SK-N-DZ (cell line): Measurements from ENCODE around the gene CDK5RAP1. TPM values are rescaled to one million over a fixed set of nuclear protein-coding genes. Genes with fewer than 3 reads are reported as not detected.
A peak's percentile ranks its signal among the peaks of the same experiment; 100 is the strongest.
"Not testable (repeated sequence)": the region's sequence is repeated elsewhere in the genome, so short reads cannot be mapped to it uniquely, and the experiment has no call there.

Experiments
- DNase-seq: peaks from one replicate; pipeline ENCODE4 v3.0.0-alpha.2; 2015; ENCODE audit warnings: low spot score
- polyA plus RNA-seq, 2 experiments: library from polyadenylated mRNA; depleted of rRNA; stranded (reverse); fragments of >200 nt; gene quantifications; 2 replicates each; pipeline ENCODE4 v1.2.3, GENCODE V29; 2014

Gene CDK5RAP1, protein sequence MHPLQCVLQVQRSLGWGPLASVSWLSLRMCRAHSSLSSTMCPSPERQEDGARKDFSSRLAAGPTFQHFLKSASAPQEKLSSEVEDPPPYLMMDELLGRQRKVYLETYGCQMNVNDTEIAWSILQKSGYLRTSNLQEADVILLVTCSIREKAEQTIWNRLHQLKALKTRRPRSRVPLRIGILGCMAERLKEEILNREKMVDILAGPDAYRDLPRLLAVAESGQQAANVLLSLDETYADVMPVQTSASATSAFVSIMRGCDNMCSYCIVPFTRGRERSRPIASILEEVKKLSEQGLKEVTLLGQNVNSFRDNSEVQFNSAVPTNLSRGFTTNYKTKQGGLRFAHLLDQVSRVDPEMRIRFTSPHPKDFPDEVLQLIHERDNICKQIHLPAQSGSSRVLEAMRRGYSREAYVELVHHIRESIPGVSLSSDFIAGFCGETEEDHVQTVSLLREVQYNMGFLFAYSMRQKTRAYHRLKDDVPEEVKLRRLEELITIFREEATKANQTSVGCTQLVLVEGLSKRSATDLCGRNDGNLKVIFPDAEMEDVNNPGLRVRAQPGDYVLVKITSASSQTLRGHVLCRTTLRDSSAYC
- 50.4 and 55.7 TPM in 2 replicates for polyA plus RNA-seq (2014; cell fraction: cytosol; rRNA removed)
- 99.1 and 102 TPM in 2 replicates for polyA plus RNA-seq (2014; cell fraction: nucleus; rRNA removed)

DNA sequence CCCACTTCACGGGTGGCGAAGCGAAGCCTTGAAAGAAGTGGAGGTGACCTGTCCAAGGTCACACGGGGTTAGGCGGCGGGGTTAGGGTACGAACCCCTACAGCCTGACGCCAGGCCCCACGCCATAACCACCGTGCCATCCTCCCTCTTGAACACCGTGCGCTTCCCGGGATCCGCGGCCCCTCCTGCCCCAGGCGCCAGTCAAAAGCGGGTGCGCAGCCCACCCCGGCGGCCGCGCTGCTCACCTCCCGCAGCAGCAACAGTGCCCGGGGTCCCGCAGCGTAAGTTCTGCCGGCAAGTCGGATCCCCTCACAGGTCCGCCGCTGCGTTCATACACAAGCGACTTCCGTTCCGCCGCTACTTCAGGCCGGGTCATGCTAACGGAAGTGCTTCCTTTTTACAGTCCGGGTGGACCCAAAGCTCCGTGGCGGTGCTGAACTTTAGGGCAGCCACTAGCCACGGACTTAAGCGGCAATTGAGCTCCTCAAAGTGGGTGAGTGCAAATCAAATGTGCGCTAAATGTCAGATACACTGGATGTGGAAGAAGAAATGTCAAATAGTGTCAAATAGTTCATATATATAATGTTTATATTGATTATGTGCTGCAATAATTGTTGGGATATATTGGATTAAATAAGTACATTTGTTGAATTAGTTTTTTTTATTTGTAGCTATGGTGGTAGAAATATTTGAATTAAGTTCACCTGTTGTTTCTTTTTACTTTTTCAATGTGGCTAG lies at the start of gene CDK5RAP1:
Gene CDK5RAP1, minus strand, starts transcription at position 336 of the 737 bp plus-strand sequence. CDS start 4,455 bp downstream, outside the sequence.
- DNase-seq = peak; percentile 96

DNA sequence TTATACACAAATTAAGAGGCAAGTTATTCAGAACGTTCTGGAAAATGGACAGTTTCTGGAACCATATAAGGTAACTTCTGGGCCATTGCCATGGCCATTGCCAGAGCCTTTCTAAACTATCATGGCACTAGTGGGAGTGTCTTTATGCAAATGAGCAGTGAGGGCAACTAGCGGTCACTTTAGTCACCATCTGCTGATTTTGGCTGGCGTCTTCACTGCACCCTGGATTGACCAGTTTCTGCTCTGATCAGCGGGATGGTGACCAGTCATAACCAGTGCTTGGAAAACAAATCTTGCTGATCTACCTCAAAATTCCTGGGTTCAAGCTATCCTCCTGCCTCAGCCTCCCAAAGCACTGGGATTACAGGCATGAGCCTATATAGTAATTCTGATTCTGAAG lies 49.5 kb upstream of the CDK5RAP1 start:
- DNase-seq = no peak

DNA sequence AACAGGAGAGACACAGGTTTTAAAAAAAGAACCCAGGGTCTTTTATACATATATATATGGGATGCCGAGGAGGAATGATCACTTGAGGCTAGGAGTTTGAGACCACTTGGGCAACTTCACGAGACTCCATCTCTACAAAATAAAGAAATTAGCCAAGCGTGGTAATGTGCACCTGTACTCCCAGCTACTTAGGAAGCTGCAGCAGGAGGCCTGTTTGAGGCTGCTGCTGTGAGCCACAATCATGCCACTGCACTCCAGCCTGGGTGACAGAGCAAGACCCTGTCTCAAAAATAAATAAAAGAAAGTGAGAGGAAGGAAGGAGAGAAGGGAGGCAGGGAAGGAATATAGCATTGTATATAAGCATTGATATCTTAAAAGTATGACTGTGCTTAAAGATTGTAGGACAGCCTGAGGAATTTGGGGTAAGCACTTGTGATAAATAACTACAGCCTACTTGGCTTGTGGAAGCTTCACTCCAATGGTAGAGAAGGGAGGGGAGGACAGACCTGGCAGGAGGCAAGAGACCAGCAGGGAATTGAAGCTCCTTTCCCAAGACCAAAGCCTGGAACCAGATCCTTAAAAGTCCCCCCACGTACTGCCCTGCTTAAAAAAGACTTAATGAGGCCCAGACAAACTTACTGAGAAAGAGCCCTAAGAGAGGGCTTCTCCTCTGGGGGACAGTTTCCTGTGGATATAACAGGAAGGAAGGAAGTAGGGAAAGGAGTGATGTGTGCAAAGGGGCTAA lies 44.7 kb upstream of the CDK5RAP1 start:
- DNase-seq = no peak

DNA sequence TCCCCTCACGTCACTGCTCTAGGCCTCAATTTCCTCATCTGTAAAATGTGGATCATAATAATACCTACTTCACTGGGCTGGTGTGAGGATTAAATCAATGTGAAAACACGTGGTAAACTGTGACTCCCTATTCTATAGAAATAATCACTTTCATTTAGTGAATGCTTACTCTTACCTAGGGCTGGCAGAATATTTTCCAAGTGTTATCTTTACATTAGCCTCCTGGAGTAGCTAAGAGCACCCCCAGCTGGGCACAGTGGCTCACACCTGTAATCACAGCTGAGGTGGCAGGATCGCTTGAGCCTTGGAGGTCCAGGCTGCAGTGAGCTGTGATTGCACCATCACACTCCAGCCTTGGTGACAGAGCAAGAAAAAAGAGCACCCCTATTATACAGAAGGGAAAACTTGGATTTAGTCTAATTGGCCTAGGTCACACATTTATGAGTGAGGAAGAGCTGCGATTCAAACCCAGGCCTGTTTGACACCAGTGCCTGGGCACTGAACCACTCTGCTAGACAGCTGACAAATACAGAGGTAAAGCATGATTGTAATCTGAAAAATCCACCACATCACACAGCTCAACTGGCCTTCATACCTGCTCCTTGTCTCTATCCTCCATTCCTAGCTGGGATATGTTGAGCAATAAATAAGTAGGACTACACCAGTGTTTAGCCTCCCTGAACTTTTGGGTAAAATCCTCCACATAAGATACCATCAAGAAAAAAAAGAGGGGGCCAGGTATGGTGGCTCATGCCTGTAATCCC lies 43.7 kb upstream of the CDK5RAP1 start:
- no peak for DNase-seq

DNA sequence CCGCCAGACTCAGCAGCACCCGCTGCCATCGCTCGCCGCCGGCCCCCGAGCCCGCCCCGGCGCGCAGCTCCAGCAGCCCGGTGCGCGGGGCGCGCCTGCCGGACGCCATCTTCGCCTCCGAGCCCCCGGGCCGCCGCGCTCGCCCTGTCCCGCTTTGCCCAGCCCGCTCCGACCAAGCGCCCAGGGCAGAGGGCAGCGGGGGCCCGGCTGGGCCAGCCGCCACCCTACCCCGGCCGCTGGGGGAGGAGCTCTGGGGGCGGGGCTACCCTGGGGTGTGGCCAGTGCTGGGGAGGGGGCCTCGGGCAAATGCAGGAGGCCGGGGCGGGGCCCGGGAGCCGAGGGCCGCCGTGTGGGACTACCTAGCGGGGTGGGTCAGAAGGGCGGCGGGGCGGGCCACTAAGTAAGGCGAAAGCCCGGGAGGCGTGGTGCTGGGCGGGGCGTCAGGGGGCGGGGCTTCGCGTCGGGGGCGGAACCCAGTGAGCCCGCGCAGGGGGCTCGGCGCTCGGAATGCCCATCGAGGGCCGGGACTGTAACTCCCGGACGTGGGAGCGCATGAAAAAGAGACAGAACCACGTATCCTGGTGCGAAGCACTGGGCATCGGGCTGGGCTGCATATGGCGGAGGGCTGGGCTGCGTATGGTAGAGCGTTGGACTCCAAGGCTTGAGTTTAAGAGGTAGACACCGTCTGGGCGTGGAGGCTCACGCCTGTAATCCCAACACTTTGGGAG lies 42.4 kb upstream of the CDK5RAP1 start, which contains the start of gene SNTA1:
Gene SNTA1, minus strand, starts transcription at position 252 of the 728 bp plus-strand sequence. Its CDS starts 143 bp downstream, at position 109.
- peak; percentile 89 for DNase-seq

DNA sequence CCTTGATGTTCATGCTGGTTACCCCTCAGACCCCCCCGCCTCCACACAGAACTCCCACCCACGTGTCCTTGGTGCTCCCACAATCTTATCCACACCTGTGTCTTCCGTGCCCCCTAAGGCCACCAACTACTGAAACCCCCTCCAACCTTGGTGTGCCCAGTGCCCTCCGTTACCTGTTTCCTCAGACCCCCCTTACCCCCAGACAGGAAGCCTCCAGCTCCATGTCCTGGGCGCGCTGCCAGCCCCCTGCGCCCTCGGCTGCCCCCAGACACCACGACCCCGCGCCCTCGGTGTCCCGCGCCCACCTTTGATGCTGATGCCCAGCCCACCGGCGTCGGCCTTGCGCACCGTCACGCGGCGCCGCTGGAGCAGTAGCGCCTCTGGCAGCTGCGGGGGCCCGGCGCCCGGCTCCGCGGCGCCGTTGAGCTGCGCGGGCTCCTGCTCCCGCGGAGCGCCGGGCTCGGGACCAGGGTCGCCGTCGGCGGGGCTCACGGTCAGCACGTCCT lies 41.7 kb upstream of the CDK5RAP1 start:
- no peak for DNase-seq

DNA sequence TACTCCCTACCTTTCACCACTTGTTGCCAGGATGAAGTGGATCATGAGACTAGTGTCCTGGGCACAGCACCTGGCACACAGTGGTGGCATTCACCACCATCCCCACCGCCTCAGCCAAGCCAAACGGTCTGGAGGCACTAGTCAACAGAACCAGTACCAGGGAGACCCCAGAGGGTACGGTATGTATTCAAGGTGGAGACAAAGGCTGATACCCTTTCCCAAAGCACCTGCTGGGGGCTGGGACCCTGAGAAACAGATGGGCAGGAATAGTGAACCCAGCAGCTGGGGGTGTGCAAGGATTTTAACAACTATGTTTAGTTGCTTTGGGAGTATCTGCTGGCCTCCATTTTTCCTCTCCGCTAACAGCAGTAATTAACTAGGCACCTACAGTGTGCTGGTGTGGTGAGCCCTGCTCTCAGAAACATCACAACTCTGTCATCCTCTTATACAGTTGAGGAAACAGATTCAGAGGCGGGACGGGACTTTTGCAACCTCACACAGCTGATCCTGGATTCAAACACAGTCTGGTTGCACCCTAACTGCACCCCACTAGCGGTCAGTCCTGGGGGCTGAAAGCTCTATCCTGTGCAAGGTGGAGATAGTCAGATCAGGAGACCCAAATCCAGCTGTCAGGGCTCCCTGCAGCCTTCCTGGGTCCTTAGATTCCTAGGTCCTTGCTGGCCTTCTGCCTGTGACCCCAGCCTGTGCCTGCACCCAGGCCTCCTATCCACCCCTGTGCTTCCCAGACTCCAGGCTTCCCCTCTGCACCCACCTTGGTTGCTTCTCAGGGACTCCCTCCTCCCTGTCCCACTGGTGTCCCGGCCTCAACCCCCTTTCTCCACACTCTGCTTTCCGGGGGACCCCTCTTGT lies 41.1 kb upstream of the CDK5RAP1 start:
- DNase-seq = no peak

DNA sequence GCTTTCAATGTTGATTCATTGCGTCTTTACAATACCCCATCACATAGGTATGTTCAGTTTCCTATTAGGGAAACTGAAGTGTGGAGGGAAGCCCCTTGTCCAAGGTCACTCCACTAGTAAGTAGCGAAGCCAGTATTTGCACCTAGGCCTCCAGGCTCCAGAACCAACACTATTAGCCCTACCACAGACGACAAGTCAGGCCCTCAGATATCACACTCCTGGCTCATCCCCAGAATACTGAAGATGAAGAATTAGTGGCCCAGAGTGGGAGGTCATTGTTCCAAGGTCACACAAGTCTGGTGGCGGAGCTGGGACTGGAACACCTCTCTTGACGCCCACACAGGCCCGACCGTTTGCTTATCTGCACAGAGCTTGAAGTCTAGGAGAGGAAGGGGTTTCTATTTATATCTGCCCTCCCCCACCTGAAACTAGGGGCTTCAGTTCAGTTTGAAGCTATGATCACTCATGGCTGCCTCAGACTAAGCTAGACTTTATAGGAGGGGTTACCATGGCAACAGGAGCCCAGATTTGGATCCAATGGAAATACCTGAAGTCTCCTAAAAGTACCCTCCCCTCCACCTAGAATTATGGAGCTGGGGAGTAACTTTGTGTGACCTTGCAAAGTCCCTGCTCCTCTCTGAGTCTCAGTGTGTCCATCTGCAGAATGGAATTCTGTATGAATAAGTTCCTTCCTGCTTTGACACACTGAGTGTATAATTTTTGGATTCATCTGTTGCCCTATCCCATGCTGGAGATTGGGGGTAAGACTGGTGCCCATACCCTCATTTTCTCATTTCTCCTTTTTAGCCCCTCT lies 40.0 kb upstream of the CDK5RAP1 start:
- no peak for DNase-seq

DNA sequence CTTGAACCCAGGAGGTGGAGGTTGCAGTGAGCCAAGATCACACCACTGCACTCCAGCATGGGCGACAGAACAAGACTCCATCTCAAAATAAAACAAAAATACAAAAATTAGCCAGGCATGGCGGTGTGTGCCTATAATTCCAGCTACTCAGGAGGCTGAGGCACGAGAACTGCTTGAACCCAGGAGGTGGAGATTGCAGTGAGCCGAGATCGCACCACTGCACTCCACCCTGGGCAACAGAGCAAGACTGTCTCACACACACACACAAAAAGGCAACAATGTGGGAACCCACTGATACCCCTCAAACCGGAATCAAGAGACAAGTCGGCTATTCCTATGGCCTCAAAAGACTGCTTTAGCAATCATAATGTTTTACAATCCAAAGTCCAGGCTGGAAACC lies 39.2 kb upstream of the CDK5RAP1 start:
- not testable (repeated sequence) for DNase-seq

DNA sequence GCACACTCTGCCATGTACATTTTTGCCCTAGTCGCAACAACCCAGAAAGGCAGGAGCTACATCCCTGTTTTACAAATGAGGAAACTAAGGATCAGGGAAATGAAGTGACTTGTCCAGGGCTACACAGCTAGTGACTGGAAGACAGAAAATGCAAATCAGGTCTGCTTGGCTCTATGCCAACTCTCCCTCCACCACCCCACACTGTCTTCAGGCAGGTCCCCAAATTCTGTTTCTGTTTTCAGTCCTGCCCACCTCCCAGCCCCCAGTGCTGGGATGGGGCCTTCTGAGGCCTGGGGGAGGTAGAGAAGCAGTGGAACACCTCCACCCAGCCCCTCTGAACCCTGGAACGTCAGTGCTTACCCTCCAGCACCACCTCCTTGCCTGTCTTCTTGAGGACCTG lies 37.2 kb upstream of the CDK5RAP1 start:
- DNase-seq = no peak

DNA sequence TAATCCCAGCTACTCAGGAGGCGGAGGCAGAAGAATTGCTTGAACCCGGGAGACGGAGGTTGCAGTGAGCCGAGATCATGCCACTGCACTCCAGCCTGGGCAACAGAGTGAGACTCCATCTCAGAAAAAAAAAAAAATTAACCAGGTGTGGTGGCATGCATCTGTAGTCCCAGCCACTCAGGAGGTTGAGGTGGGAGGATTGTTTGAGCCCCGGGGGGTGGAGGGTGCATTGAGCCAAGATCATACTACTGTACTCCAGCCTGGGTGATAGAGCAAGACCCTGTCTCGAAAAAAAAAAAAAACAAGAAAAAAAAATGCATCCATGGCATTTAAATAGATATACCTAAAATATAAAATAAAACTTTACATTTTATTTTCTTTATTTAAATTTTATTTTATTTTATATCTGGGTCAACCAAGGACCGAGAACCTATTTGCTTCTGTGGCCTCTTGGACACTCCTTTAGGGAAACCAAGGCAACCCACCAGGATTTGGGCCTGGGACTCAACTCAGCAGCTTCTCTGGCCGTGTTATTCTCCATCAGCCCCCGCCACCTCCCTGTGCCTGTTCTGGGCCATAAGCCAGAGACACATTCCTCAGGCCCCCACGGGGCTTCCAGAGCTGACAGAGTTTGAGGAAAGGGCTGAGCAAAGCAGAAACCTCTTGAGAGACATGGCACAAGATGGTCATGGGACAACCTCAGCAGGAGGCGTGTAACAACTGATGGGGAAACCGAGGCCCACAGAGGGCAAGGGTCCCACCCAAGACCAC lies 36.0 kb upstream of the CDK5RAP1 start:
- DNase-seq = no peak

DNA sequence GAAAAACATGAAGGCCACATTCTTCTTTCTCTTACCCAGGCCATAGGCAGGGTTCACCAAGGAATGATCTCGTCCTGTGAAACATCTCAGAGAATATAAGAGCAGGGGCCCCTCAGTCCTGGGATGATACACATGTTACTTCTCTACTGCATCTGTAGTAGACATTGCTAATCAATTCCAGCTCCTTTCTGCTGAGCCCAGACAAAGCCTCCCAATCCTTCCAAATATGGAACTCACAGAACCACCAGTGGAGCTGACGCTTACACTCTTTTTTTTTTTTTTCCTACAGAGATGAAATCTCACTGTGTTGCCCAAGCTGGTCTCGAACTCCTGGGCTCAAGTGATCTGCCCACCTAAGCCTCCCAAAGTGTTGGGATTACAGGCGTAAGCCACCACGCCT lies 33.1 kb upstream of the CDK5RAP1 start:
- DNase-seq = no peak

DNA sequence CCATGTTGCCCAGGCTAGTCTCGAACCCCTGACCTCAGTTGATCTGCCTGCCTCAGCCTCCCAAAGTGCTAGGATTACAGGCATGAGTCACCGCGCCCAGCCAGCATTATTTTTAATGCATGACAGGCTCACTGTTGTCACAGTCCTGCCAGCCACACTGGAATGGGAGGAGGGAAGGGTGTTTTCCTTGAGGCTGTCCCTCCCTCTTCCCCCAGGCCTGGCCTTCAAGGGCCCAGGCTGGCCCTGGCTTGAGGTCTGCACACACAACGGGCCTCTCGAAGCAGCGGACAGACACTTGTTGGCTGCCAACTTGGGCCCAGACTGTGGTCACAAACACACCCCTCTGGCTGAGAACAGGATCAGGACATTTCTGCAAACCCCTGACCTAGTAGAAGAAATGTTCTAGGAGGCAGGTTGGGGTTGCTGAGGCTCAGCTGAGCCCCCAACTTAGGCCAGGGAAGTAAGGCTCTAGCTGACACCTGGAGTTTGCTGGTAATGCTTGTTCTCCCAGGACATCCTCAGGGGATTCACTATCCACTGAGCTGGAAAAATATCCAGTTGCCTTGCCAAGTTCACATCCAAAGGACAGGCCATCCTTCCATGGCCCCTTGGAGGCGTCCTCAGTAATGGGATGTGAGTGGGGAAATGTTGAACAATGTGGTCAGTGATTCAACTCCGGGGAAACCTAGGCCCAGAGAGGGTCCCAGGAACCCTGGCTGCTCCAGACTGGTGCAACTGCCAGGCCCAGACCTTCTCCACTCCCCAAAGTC lies 32.3 kb upstream of the CDK5RAP1 start:
- no peak for DNase-seq

DNA sequence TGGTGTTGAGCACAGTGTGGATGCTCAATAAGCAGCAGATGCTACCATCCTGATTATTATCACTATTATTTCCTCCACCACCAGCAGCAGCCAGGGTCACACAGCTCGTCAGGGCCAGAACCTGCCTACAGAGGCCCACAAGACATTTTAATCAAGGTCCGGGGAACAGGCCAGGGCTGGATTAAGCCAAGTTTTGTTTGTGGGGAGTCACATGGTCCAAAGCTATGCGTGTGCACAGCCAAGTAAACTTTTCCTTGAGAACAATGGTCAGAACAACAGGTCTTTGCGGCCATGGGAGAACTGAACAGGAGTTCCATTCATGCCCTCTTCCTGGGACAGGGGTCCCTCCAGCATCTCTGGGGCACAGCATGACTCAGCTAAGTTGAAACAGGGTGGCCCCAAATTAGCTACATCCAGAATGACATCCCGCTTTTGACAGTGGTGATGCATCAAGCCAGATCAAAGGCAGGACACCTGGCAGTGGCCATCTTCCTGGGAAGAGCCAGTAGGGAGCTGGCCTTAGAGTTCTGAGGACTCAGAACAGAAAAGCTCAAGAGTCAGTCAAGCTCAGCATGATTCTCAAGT lies 30.6 kb upstream of the CDK5RAP1 start:
- DNase-seq = no peak

DNA sequence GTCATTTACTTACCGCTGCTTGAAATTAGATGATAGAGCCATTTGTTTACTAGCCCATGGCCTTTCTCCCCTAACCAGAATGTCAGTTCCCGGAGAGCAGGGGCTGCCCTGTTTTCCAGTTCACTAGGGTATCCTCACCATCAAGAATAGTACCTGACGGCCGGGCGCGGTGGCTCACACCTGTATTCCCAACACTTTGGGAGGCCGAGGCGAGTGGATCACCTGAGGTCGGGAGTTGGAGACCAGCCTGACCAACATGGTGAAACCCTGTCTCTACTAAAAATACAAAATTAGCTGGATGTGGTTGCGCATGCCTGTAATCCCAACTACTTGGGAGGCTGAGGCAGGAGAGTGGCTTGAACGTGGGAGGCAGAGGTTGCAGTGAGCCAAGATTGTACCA lies 22.6 kb upstream of the CDK5RAP1 start:
- DNase-seq = not testable (repeated sequence)
